ENCODE measurements around the gene PDK1.
A peak's percentile ranks its signal among the peaks of the same experiment; 100 is the strongest.

The PDK1 gene

DNA sequence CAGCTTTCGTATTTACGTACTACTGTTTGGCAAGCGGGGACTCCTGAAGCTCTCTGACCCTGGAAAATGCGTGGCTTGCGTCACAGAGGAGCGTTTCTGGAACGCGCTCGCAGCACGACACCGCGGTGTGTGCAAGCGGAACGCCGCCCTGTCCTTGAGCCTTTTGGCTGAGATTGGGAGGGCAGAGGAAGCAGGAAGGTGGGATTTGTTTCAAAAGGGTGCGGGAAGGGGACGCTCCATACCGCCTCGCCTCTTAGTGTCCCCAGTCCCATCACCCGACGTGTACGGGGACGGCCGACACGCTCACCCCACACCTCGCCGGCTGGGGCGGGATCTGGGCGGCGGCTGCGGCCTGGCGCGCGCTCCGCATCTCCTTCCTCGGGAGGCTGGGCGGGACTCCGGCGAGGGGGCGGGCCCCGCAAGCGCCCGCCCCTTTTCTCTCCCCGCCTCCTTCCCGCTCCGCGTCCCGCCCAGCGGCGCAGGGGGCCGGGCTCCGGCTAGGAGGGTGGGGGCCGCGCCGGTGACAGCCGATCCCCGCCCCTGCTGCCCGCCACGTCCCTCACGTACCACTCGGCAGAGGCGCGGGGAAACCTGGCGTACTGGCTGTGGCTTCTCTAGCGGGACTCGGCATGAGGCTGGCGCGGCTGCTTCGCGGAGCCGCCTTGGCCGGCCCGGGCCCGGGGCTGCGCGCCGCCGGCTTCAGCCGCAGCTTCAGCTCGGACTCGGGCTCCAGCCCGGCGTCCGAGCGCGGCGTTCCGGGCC, at the start of gene PDK1:
Gene PDK1 (plus strand): TSS at position 569 of the 762 bp plus-strand sequence. CDS start 61 bp downstream, at position 630.
- peak within 1 kb of the TSS; percentile 85 to 90 for H3K4me3 ChIP-seq
- no peaks in the 10 kb centered on the region for H3K9me3 ChIP-seq
- H3K4me1 ChIP-seq = peaks cover 0 to 16% (median 6%) of the 10 kb centered on the region in 4 donors
- H3K27me3 ChIP-seq = no peaks in the 10 kb centered on the region
- H3K36me3 ChIP-seq = no peaks in the 10 kb centered on the region
- H3K27ac ChIP-seq = peak within 1 kb of the TSS; percentile 98 to 99
- intact Hi-C loops (cut with DNase I; ENCODE audit: low total_unique reads) = loop anchor here (2.0 kb wide), 1 partner anchor 37 kb away; no protein-coding TSS in a partner anchor
- TF ChIP-seq, protein P1, sequence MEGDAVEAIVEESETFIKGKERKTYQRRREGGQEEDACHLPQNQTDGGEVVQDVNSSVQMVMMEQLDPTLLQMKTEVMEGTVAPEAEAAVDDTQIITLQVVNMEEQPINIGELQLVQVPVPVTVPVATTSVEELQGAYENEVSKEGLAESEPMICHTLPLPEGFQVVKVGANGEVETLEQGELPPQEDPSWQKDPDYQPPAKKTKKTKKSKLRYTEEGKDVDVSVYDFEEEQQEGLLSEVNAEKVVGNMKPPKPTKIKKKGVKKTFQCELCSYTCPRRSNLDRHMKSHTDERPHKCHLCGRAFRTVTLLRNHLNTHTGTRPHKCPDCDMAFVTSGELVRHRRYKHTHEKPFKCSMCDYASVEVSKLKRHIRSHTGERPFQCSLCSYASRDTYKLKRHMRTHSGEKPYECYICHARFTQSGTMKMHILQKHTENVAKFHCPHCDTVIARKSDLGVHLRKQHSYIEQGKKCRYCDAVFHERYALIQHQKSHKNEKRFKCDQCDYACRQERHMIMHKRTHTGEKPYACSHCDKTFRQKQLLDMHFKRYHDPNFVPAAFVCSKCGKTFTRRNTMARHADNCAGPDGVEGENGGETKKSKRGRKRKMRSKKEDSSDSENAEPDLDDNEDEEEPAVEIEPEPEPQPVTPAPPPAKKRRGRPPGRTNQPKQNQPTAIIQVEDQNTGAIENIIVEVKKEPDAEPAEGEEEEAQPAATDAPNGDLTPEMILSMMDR (IDR thresholded peaks at IDR 0.05) = no peak
- peak; percentile 86 to 94 for DNase-seq

DNA sequence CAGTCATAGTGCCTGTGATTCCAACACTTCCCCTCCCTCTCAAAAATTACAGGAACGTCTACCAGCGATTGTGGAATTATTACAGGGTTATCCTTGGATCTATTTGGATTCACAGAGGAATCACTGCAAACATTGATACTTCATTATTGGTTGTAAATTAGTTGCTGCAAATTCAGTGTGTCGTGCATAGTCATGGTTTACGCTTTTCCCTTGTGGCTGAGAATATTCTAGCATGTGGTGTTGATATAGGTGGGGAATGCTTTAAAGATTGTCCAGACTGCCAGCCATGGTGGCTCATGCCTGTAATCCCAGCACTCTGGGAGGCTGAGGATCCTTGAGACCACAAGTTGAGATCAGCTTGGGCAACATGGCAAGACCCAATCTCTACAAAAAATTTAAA, 48.7 kb upstream of the PDK1 start:
- H3K27me3 ChIP-seq = no peaks in the 10 kb centered on the region

DNA sequence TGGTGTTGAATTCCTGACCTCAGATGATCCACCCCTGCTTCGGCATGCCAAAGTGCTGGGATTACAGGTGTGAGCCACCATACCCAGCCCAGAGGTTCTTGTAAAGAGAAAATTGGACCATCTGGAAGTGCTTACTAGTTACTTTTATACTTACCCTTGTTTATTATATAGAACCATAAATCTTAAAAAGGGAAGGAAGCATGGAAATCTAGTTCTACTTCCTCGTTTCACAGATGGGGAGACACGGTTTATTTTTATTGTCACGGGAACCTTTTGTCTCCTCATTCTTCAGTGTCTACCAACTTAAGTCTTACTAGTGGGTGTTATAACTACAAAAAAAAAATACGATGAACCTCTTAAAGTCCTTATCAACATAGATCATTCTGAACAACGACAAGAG, 45.8 kb upstream of the PDK1 start:
- DNase-seq = no peak
- H3K27ac ChIP-seq = no peak overlapping the region
- H3K9me3 ChIP-seq = peaks cover 5 to 31% (median 23%) of the 10 kb centered on the region in 3 donors
- peaks cover 0 to 10% (median 0%) of the 10 kb centered on the region in 3 donors for H3K36me3 ChIP-seq
- H3K4me3 ChIP-seq = no peak overlapping the region
- TF ChIP-seq, protein P1 (IDR thresholded peaks at IDR 0.05) = no peak
- no peaks in the 10 kb centered on the region for H3K27me3 ChIP-seq
- intact Hi-C loops (cut with DNase I; ENCODE audit: low total_unique reads) = no loop called here
- H3K4me1 ChIP-seq = no peaks in the 10 kb centered on the region

More for the DNA sequence above, 48.7 kb upstream of the PDK1 start:
- Histone ChIP-seq H3K36me3 (peaks cover 0 to 16% (median 10%) of the 10 kb centered on the region in 3 donors), H3K27ac (no peak overlapping the region), H3K4me3 (no peak overlapping the region), H3K4me1 (no peaks in the 10 kb centered on the region), H3K9me3 (peaks cover 0 to 10% (median 9%) of the 10 kb centered on the region in 3 donors)
- DNase-seq = no peak
- TF ChIP-seq, protein P1 (IDR thresholded peaks at IDR 0.05) = no peak
- intact Hi-C loops (cut with DNase I; ENCODE audit: low total_unique reads) = no loop called here

DNA sequence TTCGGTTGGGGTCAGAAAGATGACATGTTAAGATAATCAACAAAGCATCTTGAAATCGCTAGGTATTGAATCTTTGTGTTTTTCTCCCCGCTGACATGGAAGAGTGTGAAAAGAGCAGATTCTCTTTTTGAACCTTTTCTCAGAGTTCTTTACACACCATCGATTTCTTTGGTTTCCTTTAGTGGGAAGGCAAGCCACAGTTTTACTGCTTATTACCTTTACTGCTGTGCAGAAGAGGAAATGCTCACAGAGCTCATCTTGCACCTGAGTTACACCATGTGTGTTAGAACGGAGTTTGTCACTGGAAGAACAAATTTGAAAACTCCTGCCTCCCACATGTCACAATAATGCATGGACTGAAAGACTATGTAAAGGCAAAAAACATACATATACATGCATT, 45.3 kb upstream of the PDK1 start:
- H3K4me1 ChIP-seq = no peaks in the 10 kb centered on the region
- H3K4me3 ChIP-seq = no peak overlapping the region
- H3K9me3 ChIP-seq = peaks cover 5 to 32% (median 23%) of the 10 kb centered on the region in 3 donors
- TF ChIP-seq, protein P1 (IDR thresholded peaks at IDR 0.05) = no peak
- intact Hi-C loops (cut with DNase I; ENCODE audit: low total_unique reads) = no loop called here
- no peak for DNase-seq
- no peak overlapping the region for H3K27ac ChIP-seq
- H3K27me3 ChIP-seq = no peaks in the 10 kb centered on the region
- H3K36me3 ChIP-seq = peaks cover 0 to 10% (median 0%) of the 10 kb centered on the region in 3 donors

DNA sequence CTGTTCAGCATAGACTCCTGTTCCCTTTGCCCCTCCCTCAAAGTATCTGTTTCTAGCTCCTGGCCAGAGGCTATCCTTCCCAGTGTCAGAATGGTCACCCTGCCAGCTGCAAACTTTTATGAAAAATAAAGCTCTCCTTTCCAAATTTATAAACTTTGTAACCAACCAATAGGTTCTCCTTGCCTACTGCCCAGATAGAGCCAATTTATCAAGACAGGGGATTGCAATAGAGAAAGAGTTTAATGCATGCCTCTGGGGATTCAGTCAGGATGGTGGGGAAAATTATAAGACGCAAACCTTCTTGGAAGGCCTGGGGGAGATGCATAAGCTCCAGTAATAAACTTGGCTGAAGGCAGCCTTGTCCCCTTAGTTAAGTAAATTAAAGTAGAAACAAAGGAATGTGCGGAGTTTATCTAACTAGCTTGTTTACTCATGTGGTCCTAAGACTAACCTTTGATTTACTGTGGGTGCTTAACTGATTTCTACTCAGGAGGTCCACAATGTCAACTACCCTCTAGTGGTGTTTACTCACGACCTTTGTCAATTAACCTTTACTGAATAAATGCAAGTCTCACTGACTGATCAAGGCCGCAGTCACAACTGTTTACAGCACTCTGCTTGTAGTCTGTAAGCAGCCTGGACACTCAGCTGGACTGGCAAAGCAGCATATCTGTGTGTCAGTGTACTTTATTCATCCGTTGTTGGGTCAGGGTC, 42.9 kb upstream of the PDK1 start:
- H3K4me1 ChIP-seq = no peaks in the 10 kb centered on the region
- no peaks in the 10 kb centered on the region for H3K27me3 ChIP-seq
- intact Hi-C loops (cut with DNase I; ENCODE audit: low total_unique reads) = no loop called here
- DNase-seq = no peak
- H3K27ac ChIP-seq = no peak overlapping the region
- TF ChIP-seq, protein P1 (IDR thresholded peaks at IDR 0.05) = no peak
- H3K4me3 ChIP-seq = no peak overlapping the region
- H3K9me3 ChIP-seq = peaks cover 5 to 37% (median 23%) of the 10 kb centered on the region in 3 donors
- peaks cover 0 to 10% (median 0%) of the 10 kb centered on the region in 3 donors for H3K36me3 ChIP-seq
